SIG-M5 (cell line): ENCODE results near the gene GAS2L3.
"Not testable (repeated sequence)": the region's sequence is repeated elsewhere in the genome, so short reads cannot be mapped to it uniquely, and the experiment has no call there.

Experiments
- DNase-seq: peaks from one replicate; lab custom pipeline; 2025; lab: John Stamatoyannopoulos, UW

GAS2L3 gene

DNA sequence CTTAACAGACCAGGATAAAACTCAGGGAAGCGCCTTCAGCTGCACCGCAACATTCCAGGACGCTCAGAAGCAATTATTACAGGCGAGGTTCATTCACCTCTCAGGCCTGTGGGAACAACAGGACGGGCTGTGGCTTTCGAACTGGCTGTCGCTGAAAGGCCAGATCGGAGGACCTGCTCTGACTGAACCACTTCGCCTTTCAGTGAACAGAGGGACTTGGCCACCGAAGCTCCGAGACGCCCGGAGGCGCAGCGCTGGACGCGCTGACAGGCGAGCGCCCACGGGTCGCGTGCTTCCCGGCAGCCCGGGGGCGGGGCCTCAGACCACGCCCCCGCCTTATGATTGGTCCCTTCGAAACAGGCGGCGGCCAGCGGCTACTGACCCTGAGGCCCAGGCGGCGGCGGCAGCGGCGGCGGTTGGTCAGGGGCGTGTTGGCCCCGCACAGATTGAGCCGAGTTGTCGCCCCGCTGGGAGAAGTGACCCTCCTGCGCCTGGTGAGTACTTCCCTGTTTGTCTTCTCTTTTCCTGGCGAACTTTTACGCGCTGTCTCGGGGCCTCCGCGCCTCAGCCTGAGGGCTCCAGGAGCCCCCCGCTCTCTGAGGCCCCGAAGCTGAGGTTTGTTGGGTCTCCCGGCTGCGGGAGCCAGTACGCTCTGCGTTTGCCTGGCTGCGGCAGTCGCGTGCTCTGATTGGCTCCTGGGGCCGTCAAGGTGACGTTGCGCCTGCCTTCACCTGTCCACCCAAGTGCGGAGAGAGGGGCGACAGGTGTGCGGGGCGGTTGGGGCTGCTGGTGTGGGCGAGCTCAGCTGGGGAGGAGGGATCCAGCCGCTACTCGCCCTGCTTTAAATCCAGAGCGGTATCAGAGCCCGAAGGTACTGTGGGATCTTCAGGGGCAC, at the start of gene GAS2L3:
GAS2L3 (plus strand) TSS at position 393 of the 895 bp plus-strand sequence. CDS start 21,221 bp downstream, outside the sequence.
- no peak for DNase-seq

GRCh38 chr12:100528034-100528433, 45.5 kb upstream of the GAS2L3 start:
- no peak for DNase-seq

DNA sequence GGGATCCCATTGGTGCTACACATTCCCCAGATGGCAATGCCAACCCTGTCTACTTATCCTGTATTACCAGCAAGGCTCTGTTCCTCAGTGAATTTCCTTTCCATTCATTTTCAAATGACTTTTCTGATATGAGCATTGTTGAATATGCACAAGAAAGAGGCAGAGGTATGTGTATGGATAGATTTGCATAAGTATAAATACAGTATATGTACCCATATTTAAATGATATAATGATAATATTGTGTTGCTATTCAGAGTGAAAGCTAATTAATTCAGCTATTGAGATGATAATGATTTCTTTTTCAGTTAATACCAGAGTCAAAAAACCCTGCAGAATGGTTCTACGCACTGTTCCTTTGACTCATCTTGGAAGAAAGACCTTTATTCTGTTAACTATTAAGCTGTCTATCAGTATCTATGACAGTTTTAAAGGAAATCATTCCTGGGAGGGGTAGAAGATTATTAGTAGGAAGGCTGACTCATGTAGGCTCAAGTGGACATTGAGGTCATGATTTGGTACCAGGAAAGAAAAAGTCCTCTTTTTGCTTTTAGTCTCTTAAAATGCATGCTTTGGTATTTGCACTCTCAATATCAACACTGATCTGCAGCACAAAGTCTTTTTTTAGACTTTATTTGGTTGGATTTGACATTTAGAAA, 44.9 kb upstream of the GAS2L3 start:
- no peak for DNase-seq

- no peak for DNase-seq
Measured at GRCh38 chr12:100529756-100530350, 43.6 kb upstream of the GAS2L3 start.

GRCh38 chr12:100533376-100533775, 40.1 kb upstream of the GAS2L3 start:
- no peak for DNase-seq

DNA sequence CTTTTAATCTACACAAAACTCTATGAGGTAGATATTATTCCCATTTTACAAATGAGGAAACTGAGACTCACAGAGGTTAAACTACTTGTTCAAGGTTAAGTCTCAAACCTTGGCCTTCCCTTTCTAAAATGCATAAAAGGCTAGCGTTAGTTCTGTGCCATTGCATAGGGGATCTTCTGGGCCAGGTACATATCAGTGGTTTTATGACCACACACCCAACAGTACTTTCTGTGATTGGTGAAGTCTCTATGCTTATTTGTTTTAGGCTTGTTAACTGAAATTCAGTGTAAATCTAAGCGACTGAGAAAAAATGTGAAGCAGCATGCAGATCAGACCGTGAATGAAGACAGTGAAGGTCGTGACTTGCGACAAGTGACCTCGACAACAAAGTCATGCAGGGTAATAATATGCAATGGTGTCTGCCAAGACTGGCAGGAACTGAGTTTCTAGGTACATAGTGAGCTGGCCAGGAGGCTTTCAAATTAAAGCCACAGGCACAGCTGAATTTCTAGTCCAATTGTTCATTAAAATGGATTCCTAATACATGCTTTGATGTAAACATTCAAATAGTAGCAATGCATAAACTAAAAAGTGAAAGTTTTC, 38.8 kb upstream of the GAS2L3 start:
- no peak for DNase-seq

GRCh38 chr12:100539202-100539601, 34.3 kb upstream of the GAS2L3 start:
- no peak for DNase-seq

- DNase-seq: no peak
Measured at GRCh38 chr12:100544165-100544564, 29.3 kb upstream of the GAS2L3 start.

- no peak for DNase-seq
Measured at GRCh38 chr12:100545092-100545491, 28.4 kb upstream of the GAS2L3 start.

- no peak for DNase-seq
Measured at GRCh38 chr12:100553936-100554335, 19.5 kb upstream of the GAS2L3 start.

GRCh38 chr12:100554608-100555077, 18.8 kb upstream of the GAS2L3 start:
- no peak for DNase-seq

DNA sequence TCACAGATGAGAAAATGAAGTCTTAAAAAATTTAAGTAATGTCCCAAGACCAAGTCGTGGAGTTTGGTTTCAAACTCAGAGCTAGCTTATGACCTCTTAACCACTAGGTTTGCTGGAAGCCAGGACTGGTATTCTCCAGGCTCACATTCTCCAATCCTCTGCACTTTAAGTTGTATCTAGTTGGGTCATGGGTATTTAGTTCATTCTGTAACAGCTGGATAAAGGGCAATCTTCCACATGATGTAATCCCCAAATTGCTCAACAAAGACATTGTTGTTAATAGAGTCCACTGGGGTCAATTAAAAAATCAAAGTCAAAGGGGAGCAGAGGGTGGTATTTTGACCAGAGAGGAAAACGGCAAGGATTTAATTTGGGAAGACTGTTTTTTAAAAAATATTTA, 17.8 kb upstream of the GAS2L3 start:
- DNase-seq: no peak

- no peak for DNase-seq
Measured at GRCh38 chr12:100557357-100557756, 16.1 kb upstream of the GAS2L3 start.

DNA sequence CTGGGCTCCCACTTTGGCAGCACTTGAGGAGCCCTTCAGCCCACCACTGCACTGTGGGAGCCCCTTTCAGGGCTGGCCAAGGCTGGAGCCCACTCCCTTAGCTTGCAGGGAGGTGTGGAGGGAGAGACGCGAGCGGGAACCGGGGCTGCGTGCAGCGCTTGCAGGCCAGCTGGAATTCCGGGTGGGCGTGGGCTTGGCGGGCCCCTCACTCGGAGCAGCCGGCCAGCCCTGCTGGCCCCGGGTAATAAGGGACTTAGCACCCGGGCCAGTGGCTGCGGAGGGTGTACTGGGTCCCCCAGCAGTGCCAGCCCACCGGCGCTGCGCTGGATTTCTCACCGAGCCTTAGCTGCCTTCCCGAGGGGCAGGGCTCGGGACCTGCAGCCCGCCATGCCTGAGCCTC, 14.2 kb upstream of the GAS2L3 start:
- not testable (repeated sequence) for DNase-seq

GRCh38 chr12:100564090-100564489, 9.4 kb upstream of the GAS2L3 start:
- no peak for DNase-seq

- no peak for DNase-seq
Measured at GRCh38 chr12:100564905-100565467, 8.5 kb upstream of the GAS2L3 start.

DNA sequence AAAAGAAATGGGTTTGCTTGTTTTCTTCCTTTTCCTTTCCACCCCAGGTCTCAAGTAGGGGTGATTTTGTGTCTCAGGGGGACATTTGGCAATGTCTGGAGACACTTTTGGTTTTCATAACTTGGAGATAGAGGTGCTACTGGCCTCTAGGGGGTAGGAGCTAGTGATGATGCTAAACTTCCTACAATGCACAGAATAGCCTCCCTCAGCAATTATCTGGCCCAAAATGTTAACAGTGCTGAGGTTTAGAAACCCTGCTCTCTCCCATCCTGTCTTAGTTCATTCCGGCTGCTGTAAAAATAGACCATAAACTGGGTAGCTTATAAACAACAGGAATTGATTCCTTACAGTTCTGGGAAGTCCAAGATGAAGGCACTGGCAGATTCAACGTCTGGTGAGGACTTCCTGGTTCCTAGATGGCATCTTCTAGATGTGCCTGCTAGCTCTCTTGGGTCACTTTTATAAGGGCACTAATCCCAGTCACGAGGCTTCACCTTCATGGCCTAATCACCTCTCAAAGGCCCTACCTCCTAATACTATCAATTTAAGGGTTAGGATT, 7.4 kb upstream of the GAS2L3 start:
- DNase-seq: no peak

GRCh38 chr12:100566887-100567637, 6.4 kb upstream of the GAS2L3 start:
- no peak for DNase-seq

DNA sequence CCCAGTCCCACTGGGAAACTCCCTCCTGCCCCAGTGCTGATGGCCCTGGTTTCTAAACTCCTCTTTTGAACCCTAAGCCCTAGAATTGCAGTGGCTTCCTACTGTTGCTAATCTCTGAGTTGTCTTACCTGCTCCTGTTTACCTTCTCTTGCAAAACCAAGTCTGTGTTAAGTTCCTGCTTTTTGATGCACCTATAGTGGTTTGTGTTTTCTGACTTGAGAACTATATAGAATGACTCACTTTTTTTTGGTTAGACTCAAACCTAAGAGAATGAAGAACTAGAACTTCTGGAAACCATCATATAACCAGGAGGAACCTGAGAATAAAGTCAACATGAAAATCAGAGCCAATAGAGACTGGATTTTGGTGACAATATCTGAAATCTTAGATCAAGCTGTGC, 5.5 kb upstream of the GAS2L3 start:
- DNase-seq: no peak

DNA sequence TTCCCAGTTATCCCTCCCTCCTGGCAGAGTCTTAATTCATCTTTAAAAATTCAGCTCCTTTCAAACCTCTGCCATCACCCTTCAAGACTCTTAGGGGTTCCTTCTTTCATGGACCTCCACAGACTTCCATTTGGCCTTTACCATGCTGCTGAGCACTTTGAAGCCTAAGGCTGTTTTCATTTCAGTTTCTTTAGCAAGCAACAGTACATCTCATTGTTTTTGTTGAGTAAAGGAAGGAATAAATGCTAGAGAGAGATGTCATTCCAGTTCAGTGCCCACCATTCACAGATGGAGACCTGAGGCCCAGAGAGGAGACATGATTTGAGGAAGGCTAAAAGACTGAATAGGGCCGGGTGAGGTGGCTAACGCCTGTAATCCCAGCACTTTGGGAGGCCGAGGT, 1.3 kb upstream of the GAS2L3 start:
- no peak for DNase-seq
